IMR-90 (cell line): Measurements from ENCODE around the gene ADAMTS6.

Experiments used
- CEBPB ChIP-seq: IDR thresholded peaks from 2 replicates; pipeline ENCODE4 v1.6.1; 2012; ENCODE audit warnings: low read depth, low read length, improper control_type of control experiment
- CHD1 ChIP-seq: IDR thresholded peaks from 2 replicates; pipeline ENCODE4 v1.6.1; 2012; ENCODE audit warnings: low read depth, low read length, improper control_type of control experiment
- POLR2A ChIP-seq: IDR thresholded peaks from 2 replicates; pipeline ENCODE4 v1.6.1; 2012; ENCODE audit warnings: mild to moderate bottlenecking, low read depth, low read length
- RFX5 ChIP-seq: IDR thresholded peaks from 2 replicates; pipeline ENCODE4 v1.8.0; 2012; ENCODE audit warnings: low read depth, mild to moderate bottlenecking, low read length, moderate library complexity
- TF ChIP-seq, protein P1 (sequence below): conservative IDR thresholded peaks from 2 replicates; pipeline ENCODE4 v1.5.1; 2012; ENCODE audit warnings: mild to moderate bottlenecking, low read depth, low read length, improper control_type of control experiment
- TF ChIP-seq, protein P2 (sequence below): fragments of 150-350 bp; IDR thresholded peaks from 2 replicates; pipeline ENCODE4 v1.6.1; 2016; ENCODE audit warnings: low read depth, mild to moderate bottlenecking, low read length, moderate library complexity, borderline replicate concordance
- TF ChIP-seq, protein P3 (sequence below): fragments of 150-350 bp; IDR thresholded peaks from 2 replicates; pipeline ENCODE4 v1.6.1; 2017; ENCODE audit warnings: mild to moderate bottlenecking, antibody characterized with exemption, low read length, low read depth

DNA sequence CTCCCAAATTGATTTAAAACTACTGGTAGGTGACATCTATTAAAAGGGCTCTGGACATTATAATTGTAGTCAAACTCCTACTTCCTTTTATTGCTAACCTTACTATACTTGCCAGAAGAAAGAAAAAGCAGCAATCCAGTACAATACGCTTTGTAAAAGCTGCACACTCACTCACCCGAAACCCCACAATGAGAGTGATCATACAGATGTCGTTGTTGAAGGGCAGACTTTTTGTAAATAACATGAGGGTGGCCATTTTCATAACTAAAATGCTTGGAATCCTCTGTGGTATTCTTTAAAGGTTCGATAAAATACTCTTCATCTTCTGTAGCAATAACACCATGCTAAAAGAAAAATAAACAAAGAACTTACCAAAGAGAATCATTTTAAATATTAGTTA is 21.7 kb downstream of the ADAMTS6 start:
- TF ChIP-seq, protein P1, sequence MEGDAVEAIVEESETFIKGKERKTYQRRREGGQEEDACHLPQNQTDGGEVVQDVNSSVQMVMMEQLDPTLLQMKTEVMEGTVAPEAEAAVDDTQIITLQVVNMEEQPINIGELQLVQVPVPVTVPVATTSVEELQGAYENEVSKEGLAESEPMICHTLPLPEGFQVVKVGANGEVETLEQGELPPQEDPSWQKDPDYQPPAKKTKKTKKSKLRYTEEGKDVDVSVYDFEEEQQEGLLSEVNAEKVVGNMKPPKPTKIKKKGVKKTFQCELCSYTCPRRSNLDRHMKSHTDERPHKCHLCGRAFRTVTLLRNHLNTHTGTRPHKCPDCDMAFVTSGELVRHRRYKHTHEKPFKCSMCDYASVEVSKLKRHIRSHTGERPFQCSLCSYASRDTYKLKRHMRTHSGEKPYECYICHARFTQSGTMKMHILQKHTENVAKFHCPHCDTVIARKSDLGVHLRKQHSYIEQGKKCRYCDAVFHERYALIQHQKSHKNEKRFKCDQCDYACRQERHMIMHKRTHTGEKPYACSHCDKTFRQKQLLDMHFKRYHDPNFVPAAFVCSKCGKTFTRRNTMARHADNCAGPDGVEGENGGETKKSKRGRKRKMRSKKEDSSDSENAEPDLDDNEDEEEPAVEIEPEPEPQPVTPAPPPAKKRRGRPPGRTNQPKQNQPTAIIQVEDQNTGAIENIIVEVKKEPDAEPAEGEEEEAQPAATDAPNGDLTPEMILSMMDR = no peak
- TF ChIP-seq RFX5 = no peak
- TF ChIP-seq POLR2A = no peak
- TF ChIP-seq CHD1 = no peak
- TF ChIP-seq, protein P2, sequence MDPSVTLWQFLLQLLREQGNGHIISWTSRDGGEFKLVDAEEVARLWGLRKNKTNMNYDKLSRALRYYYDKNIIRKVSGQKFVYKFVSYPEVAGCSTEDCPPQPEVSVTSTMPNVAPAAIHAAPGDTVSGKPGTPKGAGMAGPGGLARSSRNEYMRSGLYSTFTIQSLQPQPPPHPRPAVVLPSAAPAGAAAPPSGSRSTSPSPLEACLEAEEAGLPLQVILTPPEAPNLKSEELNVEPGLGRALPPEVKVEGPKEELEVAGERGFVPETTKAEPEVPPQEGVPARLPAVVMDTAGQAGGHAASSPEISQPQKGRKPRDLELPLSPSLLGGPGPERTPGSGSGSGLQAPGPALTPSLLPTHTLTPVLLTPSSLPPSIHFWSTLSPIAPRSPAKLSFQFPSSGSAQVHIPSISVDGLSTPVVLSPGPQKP = no peak
- TF ChIP-seq CEBPB = no peak
- TF ChIP-seq, protein P3, sequence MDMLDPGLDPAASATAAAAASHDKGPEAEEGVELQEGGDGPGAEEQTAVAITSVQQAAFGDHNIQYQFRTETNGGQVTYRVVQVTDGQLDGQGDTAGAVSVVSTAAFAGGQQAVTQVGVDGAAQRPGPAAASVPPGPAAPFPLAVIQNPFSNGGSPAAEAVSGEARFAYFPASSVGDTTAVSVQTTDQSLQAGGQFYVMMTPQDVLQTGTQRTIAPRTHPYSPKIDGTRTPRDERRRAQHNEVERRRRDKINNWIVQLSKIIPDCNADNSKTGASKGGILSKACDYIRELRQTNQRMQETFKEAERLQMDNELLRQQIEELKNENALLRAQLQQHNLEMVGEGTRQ = no peak
